CMK (cell line): ENCODE measurements around the gene ATF3.
"Not testable (repeated sequence)": the region's sequence is repeated elsewhere in the genome, so short reads cannot be mapped to it uniquely, and the experiment has no call there.

Source experiments
- DNase-seq: peaks from one replicate; pipeline ENCODE4 v3.0.0-alpha.2; 2010; ENCODE audit warnings: low read depth

Gene ATF3

DNA sequence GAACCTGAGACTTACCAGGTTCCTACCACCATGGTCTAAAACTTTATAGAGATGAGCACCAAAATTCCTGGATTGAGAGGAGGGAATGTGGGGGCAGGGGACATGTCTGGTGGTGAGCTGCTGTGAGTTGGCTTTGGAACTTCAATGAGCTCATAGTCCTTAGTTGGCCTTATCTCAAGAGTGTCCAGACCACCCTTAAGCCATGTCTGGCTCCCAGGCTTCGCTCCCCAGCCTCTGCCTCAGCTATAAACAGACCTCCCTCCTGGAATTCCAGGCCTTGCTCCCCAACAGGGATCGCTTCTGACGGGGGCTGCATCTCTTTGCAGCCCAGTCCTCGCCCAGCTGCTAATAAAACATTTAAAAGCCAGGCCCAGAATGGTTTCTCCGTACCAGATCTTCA, 19.5 kb downstream of the ATF3 start:
- no peak for DNase-seq

- no peak for DNase-seq
Measured at GRCh38 chr1:212628813-212629415, 20.4 kb downstream of the ATF3 start.

- DNase-seq, result no peak
Measured at GRCh38 chr1:212629450-212630157, 21.0 kb downstream of the ATF3 start.

- DNase-seq, result peak; percentile 40
Measured at GRCh38 chr1:212630158-212630900, 21.8 kb downstream of the ATF3 start.

GRCh38 chr1:212633161-212633560, 24.6 kb downstream of the ATF3 start:
- DNase-seq, result no peak

- no peak for DNase-seq
Measured at GRCh38 chr1:212634252-212634651, 25.7 kb downstream of the ATF3 start.

- DNase-seq, result no peak
Measured at GRCh38 chr1:212635141-212635631, 26.6 kb downstream of the ATF3 start.

- DNase-seq, result no peak
Measured at GRCh38 chr1:212637902-212638301, 29.3 kb downstream of the ATF3 start.

DNA sequence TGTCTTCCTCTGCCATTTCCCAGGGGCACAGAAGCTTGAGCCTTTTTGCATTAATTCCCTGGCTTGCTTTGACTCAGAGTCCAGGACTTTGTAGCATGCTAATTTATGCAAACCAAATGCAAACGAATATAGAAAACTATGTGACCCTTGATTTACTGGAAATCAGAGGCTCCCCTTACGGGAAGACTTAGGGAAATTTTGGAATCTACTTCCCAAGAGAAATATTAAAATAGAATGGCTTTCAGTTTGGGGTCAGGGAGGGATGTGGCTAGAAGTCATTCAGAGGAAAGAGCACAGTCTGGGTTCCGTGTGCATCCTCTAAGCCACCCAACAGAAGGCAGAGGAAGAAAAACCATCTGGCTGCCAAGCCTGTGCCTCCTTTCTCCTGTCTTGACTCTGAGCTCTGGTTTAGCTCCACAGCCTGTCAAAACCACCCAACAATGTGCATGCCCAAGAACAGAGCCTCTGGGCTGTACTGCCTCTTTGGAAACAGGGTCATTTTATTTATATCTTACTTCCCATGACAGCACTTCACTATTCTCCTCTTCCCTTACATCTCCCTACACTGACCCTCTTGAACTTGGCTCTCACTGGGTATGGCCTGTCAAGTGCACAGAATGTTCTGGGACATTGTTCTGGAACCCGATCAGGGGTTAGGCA, 30.1 kb downstream of the ATF3 start:
- DNase-seq, result no peak

GRCh38 chr1:212639524-212639923, 31.0 kb downstream of the ATF3 start:
- not testable (repeated sequence) for DNase-seq

GRCh38 chr1:212640223-212640878, 31.8 kb downstream of the ATF3 start:
- peak; percentile 25 for DNase-seq

GRCh38 chr1:212641956-212642355, 33.4 kb downstream of the ATF3 start:
- DNase-seq, result no peak

DNA sequence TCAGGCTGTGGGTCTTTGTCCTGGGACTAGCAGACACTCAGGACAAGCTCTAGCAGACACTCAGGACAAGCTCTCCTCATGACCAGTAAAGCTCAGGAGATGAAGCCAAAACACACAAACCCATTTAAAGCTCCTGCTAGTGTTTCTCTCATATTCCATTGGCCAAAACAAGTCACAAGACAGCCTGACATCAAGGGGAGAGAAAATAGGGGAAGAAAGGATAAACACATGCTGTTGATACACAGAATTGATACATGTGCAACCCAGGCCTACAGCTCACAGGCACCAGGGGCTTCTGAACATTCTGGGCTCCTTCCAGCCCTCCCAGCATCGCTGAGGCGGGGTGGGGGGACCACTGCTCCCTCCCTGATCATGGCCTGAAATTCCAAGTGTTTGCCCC, 35.3 kb downstream of the ATF3 start:
- no peak for DNase-seq

DNA sequence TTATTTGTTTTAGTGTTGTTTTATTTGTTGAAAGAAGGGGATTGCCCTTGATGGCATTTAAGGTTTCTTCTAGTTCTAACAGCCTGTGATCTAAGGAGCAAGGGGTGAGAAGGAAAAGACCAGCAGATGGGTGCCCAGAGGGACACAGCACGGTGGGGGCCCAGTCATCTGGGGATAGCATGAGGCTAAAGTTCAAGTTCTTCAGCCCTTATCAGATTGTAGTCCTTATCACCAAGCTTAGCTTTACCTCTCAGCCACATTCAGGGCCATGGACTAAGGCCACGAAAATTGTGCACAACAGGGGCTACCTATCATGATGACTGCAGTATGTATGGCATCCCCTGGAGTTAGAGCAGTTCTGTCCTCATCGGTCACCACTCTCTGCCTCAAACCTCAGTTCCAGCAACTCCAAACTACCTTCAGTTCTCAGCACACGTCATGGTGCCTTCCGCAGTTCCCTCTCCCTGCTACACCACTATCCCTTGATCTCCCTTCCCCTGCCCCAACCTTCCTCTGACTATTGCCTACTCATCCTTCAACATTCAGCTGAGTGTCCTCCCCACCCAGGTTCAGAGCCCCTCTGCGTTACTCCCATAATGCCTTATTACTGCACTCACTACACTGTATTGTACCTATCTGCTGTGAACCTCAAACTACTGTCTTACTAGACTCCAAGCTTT, 36.4 kb downstream of the ATF3 start:
- DNase-seq, result peak; percentile 14

- no peak for DNase-seq
Measured at GRCh38 chr1:212645546-212646543, 37.3 kb downstream of the ATF3 start.

- DNase-seq, result no peak
Measured at GRCh38 chr1:212646588-212646987, 38.0 kb downstream of the ATF3 start.

DNA sequence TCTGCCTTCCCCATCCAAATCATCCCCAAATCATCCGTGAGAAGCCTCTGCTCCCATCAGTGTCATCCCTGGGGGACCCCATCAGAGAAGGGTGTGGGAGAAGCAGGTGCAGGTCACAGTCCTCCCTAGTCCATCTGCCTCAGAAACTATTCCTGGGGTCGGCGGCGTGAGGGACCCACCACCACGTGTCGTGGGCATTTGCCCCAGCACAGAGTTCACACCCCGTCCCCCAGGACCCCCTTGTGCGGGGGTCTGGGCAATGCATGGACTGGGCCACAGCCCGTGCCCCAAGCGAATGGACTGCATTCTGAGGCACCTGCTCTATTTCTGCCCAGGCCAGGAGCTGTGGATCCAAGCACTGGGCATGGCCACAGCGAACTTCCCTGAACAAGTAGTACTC, 38.4 kb downstream of the ATF3 start:
- DNase-seq, result no peak

DNA sequence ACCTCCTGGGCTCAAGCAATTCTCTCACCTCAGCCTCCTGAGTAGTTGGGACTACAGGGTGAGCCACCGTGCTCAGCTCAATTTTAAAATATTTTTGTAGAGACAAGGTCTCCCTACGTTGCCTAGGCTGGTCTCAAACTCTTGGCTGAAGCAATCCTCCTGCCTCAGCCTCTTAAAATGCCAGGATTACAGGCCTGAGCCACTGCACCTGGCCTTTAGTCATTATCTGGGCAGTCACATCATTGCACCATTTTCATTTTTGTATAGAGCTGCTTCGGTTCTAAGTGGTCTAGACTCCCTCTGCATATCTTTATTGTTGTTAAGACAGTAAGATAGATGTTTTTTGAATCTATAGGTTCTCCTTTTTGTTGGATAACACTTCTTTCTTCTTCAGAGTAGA, 39.9 kb downstream of the ATF3 start:
- DNase-seq, result no peak

GRCh38 chr1:212649020-212649419, 40.5 kb downstream of the ATF3 start:
- no peak for DNase-seq

GRCh38 chr1:212650228-212650627, 41.7 kb downstream of the ATF3 start:
- DNase-seq, result no peak
